GM19324 (cell line): ENCODE results near the gene PLXNA3.
A peak's percentile ranks its signal among the peaks of the same experiment; 100 is the strongest.

Source experiments
- ATAC-seq: cut with Tn5 transposase; IDR thresholded peaks from one replicate; pipeline ENCODE4 v1.9.1; 2021; ENCODE audit warnings: mild to moderate bottlenecking, moderate library complexity; ENCODE audit not compliant: unreplicated experiment, low FRiP score

The PLXNA3 gene

DNA sequence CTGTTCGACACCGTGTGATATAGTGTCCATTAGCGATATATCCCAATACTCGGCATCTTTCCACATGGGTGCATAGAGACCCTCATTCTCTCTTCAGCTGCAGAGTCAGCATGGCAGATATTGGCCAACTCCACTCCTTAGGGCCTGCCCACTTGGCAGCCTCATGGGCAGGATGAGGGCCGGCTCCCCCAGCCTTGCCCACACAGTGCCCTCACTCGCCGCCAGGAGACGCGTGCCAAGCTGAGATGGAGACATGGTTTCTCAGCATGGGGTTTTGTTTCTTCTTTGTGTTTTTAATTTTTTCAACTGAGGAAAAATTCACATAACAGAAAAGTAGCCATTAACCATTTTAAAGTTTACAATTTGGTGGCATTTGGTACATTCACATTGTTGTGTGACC is 5.3 kb upstream of the PLXNA3 start:
- no peak for ATAC-seq

DNA sequence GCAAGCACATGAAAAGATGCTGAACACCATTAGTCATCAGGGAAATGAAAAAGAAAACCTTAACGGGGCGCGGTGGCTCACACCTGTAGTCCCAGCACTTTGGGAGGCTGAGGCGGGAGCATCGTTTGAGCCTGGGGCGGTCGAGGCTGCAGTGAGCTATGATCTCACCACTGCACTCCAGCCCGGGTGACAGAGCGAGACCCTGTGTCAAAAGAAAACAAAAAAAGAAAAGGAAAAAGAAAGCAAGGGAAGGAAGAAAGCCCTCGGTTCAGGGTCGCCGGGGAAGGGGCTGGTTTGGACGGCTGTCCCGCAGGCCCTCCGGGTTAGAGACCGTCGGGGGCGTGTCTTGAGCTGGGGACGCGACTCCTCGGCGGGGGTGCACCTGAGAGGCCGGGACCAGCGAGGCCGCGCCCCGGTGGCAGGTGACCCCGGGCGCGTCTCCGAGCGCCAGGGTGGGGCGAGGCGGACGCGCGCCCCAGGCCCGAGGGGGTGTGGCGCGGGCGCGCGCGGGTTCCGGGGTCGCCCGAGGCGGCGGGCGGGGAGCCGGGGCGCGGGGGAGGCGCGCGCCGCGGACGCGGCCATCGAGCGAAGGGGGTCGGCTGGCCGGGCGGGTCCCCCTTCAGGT is 478 bp upstream of the PLXNA3 start:
- peak; percentile 50 for ATAC-seq

DNA sequence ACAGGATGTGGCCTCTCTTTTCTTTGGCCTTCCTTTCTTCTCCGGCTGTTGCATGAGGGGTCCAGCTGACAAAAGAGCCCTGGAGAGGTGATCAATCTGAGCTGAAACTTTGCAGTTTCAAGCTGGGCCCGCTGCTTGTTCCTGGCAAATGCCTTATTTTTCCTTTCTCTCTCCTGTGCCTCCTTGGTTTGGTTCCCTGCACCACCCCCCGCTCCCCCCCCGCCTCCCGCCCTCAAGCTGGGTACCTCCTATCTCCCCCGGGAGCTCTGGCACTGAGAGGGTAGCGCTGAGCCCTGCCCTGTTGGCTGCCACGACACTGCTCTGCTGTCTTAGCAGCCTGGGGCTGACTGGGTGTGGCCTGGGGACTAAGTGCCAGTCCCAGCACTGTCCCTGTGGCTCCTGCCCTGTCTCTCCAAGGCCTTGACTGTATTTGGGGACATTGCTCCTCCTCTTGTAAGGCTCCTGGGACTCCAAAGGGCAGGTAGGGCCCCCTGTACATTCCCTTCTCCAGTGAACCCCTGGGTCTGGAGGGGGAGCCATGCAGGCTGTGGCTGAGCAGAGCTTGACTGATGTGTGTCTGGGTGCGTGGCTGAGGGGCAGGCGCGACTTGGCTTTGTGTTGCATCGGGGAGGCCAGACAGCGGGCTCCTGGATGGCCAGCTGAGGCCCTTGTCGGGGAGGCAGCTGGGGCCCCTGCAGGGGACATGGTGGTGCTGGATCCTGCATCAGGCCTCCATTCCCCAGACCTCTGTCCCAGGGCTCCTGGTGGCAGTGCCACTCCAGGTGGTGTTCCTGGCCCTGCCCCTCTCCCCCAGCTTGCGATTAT is 1.1 kb downstream of the PLXNA3 start:
- ATAC-seq = no peak

DNA sequence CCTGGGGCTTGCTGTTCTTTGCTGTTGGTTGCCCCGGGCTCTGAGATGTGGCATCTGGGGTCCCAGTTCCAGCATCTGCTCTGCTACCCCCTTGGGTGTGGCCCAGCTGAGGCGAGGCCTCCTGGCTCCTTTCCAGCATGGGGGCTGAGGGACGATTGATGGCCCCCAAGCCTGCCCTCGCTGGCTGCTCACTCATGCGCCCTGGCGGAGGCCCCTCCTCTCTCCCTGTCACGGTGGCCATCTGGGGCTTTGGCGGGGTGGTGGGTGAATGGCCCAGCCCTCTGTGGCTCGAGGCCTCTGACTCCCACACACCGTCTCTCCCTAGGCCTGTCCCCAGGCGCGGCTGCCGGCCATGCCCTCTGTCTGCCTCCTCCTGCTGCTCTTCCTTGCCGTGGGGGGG is 1.8 kb downstream of the PLXNA3 start:
- no peak for ATAC-seq

DNA sequence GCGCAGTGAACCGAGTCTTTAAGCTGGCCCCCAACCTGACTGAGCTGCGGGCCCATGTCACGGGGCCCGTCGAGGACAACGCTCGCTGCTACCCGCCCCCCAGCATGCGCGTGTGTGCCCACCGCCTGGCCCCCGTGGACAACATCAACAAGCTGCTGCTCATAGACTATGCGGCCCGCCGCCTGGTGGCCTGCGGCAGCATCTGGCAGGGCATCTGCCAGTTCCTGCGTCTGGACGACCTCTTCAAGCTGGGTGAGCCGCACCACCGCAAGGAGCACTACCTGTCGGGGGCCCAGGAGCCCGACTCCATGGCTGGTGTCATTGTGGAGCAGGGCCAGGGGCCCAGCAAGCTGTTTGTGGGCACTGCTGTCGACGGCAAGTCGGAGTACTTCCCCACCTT is 2.2 kb downstream of the PLXNA3 start:
- no peak for ATAC-seq

DNA sequence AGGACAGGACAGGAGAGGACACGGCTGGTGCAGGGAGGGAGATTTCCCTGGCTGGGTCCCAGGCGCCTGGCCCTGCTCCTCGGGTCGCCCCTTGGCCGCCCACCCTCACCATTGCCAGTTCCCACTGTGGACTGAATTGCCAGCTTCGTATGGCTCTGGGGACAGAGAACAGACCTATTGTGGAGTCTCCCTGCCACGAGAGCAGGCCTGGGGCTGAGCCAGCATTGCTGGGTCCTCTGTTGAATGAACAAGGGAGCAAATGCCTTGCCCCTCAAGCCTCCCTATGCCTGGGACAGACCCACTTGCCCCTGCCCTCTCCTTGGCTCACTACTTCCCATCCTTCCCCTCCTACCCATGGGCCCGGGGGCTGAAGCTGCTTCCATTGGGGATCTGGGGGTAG is 4.3 kb downstream of the PLXNA3 start:
- ATAC-seq = no peak

DNA sequence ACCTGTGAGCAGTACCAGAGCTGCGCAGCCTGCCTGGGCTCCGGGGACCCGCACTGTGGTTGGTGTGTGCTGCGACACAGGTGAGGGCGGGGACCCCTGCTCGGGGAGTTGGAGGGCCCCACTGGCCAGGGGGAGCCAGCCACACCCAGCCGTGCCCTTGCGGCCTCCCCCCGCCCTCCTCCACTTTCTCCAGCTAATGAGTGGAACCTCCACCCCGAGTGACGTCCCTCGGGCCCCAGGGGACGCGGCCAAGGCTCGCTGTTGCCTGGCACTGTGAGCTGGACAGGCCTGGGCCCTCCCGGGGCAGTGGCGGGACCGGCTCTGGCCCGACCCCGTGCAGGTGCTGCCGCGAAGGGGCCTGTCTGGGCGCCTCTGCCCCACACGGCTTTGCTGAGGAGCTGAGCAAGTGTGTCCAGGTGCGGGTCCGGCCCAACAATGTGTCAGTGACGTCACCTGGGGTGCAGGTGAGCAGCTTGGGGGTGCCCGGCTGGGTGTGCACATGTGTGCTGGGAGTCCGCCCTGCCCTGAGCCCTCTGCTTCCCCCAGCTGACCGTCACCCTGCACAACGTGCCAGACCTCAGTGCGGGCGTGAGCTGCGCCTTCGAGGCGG is 5.6 kb downstream of the PLXNA3 start:
- no peak for ATAC-seq

DNA sequence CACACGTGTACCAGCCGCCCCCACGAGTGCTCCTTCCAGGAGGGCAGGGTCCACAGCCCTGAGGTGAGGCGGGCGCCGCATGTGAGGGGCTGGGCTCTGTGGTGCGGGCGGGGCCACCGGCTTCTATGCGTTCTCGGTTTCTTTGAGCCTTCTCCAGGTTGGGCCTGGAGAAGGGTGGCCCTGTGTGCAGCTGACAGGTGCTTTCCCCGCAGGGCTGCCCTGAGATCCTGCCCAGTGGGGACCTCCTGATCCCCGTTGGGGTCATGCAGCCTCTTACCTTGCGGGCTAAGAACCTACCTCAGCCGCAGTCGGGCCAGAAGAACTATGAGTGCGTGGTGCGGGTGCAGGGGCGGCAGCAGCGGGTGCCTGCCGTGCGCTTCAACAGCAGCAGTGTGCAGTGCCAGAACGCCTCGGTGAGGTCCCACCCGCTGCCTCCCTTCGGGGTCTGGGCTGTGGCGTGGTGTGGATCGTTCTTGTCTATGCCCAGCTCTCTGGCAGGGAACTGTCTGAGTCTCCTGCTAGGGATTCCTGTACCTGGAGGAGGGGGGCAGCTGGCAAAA is 6.8 kb downstream of the PLXNA3 start:
- ATAC-seq = no peak

DNA sequence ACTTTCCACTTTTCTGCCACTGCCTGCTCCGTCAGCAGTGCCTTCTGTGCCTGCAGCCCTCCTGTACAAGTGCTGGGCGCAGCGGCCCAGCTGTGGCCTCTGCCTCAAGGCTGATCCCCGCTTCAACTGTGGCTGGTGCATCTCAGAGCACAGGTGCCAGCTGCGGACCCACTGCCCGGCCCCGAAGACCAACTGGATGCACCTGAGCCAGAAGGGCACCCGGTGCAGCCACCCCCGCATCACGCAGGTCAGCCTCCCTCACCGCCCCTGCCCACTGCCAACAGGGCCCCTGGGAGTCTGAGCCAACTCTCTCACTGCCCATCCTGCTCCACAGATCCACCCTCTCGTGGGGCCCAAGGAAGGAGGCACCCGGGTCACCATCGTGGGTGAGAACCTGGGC is 7.5 kb downstream of the PLXNA3 start:
- ATAC-seq = no peak

DNA sequence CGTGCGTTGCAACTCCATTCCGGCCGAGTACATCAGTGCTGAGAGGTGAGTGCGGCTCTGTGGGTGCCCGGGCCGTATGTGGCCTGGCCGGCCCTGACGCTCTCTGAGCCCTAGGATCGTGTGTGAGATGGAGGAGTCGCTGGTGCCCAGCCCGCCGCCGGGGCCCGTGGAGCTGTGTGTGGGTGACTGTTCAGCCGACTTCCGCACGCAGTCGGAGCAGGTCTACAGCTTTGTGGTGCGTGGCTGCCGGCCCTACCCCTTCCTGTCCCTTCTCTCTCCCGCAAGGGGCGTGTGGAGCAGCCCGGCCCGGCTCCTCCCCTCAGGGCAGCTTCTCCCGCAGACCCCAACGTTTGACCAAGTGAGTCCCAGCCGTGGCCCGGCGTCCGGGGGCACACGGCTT is 8.0 kb downstream of the PLXNA3 start:
- ATAC-seq = no peak

DNA sequence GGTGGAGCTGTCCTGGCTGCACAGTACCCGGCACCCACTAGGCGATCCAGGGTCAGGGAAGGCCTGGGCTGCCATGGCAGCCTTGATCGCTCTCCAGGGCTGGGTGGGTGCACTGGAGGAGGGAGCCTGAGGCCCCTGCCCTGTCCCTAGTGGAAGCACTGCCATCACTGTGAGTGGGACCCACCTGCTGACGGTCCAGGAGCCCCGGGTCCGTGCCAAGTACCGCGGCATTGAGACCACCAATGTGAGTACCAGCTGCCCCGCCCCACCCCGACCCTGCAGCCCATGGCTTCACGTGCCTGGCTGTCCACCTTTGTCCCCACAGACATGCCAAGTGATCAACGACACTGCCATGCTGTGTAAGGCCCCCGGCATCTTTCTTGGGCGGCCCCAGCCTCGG is 8.8 kb downstream of the PLXNA3 start:
- no peak for ATAC-seq

DNA sequence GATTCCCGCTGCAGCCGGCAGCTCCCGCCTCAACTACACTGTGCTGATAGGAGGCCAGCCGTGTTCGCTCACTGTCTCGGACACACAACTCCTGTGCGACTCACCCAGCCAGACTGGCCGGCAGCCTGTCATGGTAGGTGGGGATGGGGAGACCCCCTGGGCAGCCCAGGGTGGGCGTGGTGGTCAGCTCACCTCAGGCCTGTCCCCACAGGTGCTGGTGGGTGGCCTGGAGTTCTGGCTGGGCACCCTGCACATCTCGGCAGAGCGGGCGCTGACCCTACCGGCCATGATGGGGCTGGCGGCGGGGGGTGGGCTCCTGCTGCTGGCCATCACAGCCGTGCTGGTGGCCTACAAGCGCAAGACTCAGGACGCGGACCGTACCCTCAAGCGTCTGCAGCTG is 9.5 kb downstream of the PLXNA3 start:
- no peak for ATAC-seq

DNA sequence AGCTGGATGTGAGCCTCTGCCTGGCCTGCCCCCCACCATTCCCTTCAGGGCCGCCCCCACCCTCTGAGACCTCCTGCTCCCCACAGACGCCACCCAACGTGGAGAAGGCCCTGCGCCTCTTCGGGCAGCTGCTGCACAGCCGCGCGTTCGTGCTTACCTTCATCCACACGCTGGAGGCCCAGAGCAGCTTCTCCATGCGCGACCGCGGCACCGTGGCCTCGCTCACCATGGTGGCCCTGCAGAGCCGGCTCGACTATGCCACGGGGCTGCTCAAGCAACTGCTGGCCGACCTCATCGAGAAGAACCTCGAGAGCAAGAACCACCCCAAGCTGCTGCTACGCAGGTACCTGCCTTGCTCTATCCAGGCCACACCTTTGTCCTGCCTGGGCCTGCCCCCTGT is 10.1 kb downstream of the PLXNA3 start:
- ATAC-seq = no peak

DNA sequence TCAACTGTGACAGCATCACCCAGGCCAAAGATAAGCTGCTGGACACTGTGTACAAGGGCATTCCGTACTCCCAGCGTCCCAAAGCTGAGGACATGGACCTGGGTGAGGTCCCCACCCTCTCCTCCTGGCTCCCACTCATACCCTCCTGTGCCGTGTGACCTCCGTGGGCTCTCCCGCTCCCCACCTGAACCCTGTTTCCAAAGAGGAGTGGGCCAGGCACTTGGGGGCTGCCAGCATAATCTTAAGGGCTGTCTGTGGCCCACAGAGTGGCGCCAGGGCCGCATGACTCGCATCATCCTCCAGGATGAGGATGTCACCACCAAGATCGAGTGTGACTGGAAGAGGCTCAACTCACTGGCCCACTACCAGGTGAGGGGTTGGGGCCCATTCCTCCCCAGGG is 11.0 kb downstream of the PLXNA3 start:
- ATAC-seq = no peak

DNA sequence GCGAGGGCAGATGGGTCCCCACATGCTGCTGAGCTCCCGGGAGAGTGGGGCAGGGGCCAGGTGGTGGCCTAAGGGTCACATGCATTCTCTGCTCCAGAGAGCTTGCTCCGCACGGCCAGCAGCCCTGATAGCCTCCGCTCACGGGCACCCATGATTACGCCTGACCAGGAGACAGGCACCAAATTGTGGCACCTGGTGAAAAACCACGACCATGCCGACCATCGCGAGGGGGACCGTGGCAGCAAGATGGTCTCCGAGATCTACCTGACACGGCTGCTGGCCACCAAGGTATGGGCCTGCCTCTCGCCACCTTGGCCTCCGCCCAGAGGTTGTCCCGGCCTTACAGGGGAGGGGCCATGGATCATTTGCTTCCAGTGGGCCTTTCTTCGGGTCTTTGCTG is 11.8 kb downstream of the PLXNA3 start:
- no peak for ATAC-seq

DNA sequence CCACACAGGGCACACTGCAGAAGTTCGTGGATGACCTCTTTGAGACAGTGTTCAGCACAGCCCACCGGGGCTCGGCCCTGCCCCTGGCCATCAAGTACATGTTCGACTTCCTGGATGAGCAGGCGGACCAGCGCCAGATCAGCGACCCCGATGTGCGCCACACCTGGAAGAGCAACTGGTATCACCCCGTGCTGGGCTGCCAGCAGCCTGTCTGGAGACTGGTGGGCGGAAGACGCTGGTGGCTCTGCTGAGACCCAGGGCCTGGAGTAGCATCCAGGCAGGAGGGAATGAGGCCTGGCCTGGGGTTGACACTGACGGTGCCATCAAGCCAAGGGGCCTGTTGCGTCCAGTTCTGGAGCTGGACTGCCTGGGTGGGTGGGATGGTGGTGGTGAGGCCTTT is 12.4 kb downstream of the PLXNA3 start:
- ATAC-seq = no peak

DNA sequence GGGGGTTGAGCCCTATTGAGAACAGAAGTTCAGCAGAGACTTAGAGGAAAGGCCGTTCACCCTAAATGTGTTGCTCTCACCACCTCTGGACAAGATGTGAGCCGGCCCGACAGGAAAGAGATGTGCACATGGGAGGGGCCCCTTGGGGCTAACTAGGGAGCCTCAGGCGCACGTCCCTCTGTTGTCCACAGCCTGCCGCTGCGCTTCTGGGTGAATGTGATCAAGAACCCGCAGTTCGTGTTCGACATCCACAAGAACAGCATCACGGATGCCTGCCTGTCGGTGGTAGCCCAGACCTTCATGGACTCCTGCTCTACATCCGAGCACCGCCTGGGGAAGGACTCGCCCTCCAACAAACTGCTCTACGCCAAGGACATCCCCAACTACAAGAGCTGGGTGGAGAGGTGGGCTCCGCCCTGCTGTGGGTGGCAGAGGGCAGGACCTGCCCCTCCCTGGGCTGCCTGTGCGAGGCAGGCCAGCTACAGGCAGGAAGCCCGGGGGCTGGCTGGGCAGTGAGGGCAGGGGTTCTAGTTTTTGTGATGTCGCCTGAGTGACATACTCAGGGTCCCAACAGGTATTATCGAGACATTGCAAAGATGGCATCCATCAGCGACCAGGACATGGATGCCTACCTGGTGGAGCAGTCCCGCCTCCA is 13.0 kb downstream of the PLXNA3 start:
- no peak for ATAC-seq

DNA sequence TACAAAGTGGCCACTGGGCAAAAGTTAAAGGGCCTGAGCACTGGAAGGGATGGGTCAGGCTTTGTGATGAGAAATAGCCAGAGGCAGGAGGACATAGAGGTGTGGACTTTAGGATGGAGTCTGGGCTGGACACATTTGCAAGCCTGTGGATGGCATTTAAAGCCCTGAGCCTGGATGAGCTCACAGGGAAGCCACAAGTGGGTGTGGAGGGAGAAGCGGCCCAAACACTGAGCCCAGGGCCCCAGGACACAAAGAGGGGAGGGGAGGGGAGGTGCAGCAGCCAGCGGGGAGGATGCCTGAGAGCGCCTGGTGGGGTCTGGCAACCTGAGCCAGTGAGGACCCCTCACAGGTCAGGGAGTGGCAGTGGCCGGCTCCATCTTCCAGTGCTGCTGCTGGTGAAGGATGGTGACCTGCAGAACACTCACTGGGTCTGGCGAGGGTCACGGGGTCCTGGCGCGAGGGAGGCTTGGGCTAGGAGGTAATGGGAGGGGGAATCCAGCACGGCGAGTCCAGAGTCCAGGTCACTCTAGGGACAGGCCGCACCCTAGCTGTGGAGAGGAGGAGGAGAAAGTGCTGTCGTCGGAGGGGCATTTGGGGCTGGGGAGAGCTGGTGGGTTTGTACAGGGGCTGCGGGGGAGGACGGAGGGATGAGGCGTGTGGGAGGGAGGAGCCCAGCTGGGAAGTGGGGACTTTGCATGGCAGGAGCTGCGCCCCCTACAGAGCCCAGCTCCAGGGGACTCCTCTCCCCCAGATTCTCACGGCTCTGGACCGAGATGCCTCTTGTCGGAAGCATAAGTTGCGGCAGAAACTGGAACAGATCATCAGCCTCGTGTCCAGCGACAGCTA is 14.0 kb downstream of the PLXNA3 start:
- ATAC-seq = no peak

DNA sequence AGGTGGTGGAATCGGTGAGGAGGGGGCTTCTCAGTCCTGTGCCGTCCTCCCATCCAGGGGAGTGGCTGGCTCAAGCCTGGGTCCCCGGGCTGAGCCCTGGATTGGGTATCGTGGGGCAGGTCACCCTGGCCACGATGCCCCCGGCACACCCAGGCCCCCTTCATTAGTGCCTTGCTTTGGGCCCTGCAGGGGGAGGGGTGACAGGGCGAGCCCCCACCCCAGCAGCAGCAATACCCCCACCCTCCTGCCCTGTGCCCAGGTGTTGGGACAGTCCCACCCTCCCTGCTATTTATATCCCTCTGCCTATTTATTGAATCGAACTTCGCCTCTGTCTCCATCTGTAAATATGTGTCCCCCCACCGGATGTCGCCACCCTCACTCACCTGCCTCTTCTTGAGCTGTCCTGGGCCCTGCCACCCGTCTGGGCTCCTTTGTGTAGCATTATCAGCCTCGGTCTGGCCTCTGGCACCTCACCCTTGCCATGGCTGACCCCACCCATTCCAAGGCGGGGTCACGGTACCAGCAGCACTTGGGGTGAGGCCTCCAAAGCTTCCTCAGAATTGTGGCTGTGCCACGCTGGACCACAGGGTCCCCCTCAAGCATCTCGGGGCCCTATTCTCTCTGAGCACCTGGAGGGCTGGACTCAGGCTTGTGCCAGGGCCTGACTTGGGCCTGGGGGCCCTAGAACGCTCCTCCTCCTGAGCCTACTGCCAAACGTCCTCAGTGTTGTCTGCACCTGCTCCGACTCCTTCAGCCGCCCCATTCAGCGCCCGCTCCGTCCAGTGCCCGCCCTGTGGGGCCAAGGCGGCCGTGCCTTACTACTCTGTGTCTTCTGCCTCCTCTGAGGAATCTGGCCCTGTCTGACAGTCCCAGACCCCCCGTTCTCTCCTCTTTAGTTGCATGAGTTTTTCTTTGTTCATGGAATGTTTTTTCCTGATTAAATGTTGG is 14.9 kb downstream of the PLXNA3 start:
- no peak for ATAC-seq
